Common myeloid progenitor, CD34-positive (primary cell): ENCODE results near the gene MYOZ1.

Experiments used
- CTCF ChIA-PET: fragments of 350-600 bp; sonication (Branson Sonifier 250); formaldehyde crosslinking; loops from one replicate; lab custom pipeline; 2021; ENCODE audit warnings: antibody characterized with exemption; lab: Charles Lee
- POLR2A ChIA-PET: fragments of 350-600 bp; sonication (Branson Sonifier 250); formaldehyde crosslinking; loops from one replicate; lab custom pipeline; 2021; ENCODE audit warnings: antibody characterized with exemption; lab: Charles Lee
- DNase-seq, 3 donors: peaks; one replicate each; pipeline versions ENCODE4 v3.0.0 to v3.0.0-alpha.2; 2013
- H3K27ac ChIP-seq, 2 experiments: 1 replicate in 1 of 2; 2 replicates in 1 of 2; pipeline ENCODE4 v1.7.0; 2013; ENCODE audit warnings: inconsistent platforms in 2 of 2, low read length in 2 of 2, mild to moderate bottlenecking in 2 of 2, low read depth in 1 of 2, moderate library complexity in 1 of 2; ENCODE audit not compliant: severe bottlenecking in 2 of 2, insufficient read depth in 1 of 2, poor library complexity in 1 of 2
- H3K27me3 ChIP-seq, 5 experiments: replicated peaks in 2 of 5; 1 replicate in 3 of 5; 2 replicates in 2 of 5; pipeline versions ENCODE4 v1.6.1 to v1.7.0; 2013; ENCODE audit warnings: low read length in 4 of 5, mild to moderate bottlenecking in 2 of 5, moderate library complexity in 2 of 5, inconsistent platforms in 1 of 5; ENCODE audit not compliant: insufficient read depth in 5 of 5, control insufficient read depth in 4 of 5
- H3K36me3 ChIP-seq, 4 experiments: 1 replicate in 2 of 4; 2 replicates in 2 of 4; pipeline versions ENCODE4 v1.6.1 to v1.7.0; 2013; ENCODE audit warnings: low read length in 3 of 4, control low read depth in 1 of 4, mild to moderate bottlenecking in 1 of 4; ENCODE audit not compliant: control insufficient read depth in 4 of 4, insufficient read depth in 4 of 4
- H3K4me1 ChIP-seq, 4 experiments: 1 replicate in 3 of 4; 2 replicates in 1 of 4; pipeline versions ENCODE4 v1.6.1 to v1.7.1; 2013; ENCODE audit warnings: low read length in 3 of 4, mild to moderate bottlenecking in 3 of 4, control low read depth in 1 of 4, inconsistent platforms in 1 of 4, moderate library complexity in 1 of 4; ENCODE audit not compliant: control insufficient read depth in 4 of 4, insufficient read depth in 4 of 4; ENCODE audit errors: control extremely low read depth in 1 of 4
- H3K4me3 ChIP-seq, 7 experiments: 1 replicate in 4 of 7; 2 replicates in 3 of 7; pipeline versions ENCODE4 v1.5.1 to v1.7.0; 2013; ENCODE audit warnings: mild to moderate bottlenecking in 7 of 7, low read length in 6 of 7, moderate library complexity in 6 of 7, inconsistent platforms in 2 of 7, low read depth in 2 of 7, control low read depth in 1 of 7; ENCODE audit not compliant: insufficient read depth in 4 of 7, control insufficient read depth in 1 of 7; ENCODE audit errors: extremely low read depth in 1 of 7
- H3K9me3 ChIP-seq, 5 experiments: 1 replicate in 4 of 5; 2 replicates in 1 of 5; pipeline versions ENCODE4 v1.6.1 to v1.7.1; 2013; ENCODE audit warnings: low read length in 4 of 5, mild to moderate bottlenecking in 2 of 5, inconsistent platforms in 1 of 5, low read depth in 1 of 5, moderate library complexity in 1 of 5; ENCODE audit not compliant: control insufficient read depth in 4 of 5, insufficient read depth in 2 of 5; ENCODE audit errors: control extremely low read depth in 1 of 5
- WGBS: methylation state at CpG from one replicate; pipeline ENCODE4 v1.1.5; 2013; ENCODE audit not compliant: insufficient coverage; 5-methylcytosine and 5-hydroxymethylcytosine counted together

The MYOZ1 gene

DNA sequence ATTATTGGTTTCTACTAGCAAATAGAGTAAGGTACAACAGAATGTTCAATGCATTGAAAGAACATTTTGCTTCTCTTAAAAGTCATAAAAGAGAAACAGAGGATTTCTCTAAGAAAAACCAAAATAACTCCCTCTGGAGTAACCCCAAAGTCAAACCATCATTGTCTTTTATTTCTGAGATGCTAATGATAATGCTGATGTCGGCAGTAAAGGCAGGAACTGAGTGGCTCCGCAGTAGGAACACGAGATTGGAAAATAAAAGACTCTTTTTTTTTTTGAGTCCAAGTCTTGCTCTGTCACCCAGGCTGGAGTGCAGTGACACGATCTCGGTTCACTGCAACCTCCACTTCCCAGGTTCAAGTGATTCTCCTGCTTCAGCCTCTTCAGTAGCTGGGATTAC lies 47.5 kb downstream of the MYOZ1 start:
- no peak overlapping the region for H3K27ac ChIP-seq
- ChIA-PET POLR2A (no interaction called here), CTCF (interaction anchor here (0.6 kb wide), 1 partner anchor 50 kb away, joined by 3 read pairs; no protein-coding TSS in a partner anchor)
- no peak overlapping the region for H3K4me3 ChIP-seq
- no peaks in the 10 kb centered on the region for H3K36me3 ChIP-seq
- H3K4me1 ChIP-seq = peaks cover 6 to 38% (median 27%) of the 10 kb centered on the region in 4 experiments
- no peak for DNase-seq
- H3K27me3 ChIP-seq = no peaks in the 10 kb centered on the region
- no peaks in the 10 kb centered on the region for H3K9me3 ChIP-seq
- 100% methylated on average over 4 of the region's 5 CpGs for WGBS

DNA sequence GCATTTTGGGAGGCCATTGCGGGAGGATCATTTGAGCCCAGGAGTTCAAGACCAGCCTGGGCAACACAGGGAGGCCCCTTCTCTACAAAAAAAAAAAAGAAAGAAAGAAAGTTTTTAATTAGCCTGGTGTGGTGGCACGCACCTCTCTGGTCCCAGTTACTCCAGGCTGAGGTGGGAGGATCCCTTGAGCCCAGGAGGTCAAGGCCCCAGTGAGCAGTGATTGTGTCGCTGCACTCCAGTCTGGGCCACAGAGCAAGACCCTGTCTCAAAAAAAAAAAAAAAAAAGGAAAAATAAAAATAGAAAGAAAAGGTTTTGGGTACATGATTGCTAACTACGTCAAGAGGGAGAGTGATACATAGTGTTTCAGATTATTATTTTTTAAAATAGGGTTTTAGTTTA lies 48.2 kb downstream of the MYOZ1 start:
- H3K4me3 ChIP-seq = no peak overlapping the region
- peaks cover 6 to 39% (median 29%) of the 10 kb centered on the region in 4 experiments for H3K4me1 ChIP-seq
- no peak overlapping the region for H3K27ac ChIP-seq
- no peaks in the 10 kb centered on the region for H3K36me3 ChIP-seq
- WGBS = 100% methylated on average over 1 of the region's 4 CpGs
- no peak for DNase-seq
- no peaks in the 10 kb centered on the region for H3K9me3 ChIP-seq
- CTCF ChIA-PET = no interaction called here
- POLR2A ChIA-PET = no interaction called here
- no peaks in the 10 kb centered on the region for H3K27me3 ChIP-seq

DNA sequence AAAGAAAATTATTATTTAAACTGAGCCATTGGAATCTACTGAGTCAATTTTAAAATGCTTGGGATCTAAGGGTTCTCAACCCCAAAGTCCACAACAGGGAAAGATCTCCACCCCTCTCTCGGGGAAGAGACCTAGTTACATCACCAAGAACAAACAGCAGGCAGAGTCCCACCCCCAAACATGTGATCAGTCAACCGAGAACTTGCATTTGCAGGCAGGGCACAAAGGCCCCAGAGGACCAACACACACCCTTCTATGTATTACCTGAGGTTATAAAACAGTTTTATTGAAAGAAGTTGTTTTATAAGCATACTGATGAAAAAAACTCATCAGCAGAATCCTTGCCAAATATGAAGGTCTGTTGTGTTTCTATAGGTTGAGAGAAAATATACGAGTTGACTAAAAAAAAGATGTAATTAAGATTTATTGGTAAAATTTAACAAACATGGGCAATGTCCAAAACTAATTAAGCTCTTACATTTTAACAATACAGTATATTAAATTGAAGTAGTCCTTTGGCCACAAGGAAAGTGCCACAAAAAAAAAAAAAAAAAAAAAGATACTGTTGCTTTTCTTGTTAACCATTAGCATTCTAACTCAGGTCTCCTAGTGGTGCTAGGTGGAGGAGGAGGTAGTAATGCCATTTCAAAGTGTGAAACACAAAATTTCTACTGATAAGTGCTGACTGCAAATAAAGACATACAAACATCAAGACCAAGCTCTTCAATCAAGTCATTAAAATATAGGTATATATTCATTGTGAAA lies 49.2 kb downstream of the MYOZ1 start:
- peak in 2 of 3 donors; percentile 35 to 53 for DNase-seq
- POLR2A ChIA-PET = interaction anchor here (0.5 to 0.6 kb wide), 2 partner anchors 8 to 1372 kb away, joined by 3 to 4 read pairs; no protein-coding TSS in a partner anchor
- Histone ChIP-seq H3K4me3 (peak overlapping the region in 3 of 7 experiments; percentile 51 to 70 (median 58)), H3K9me3 (no peaks in the 10 kb centered on the region), H3K27ac (peak overlapping the region; percentile 11 to 76), H3K36me3 (no peaks in the 10 kb centered on the region), H3K27me3 (no peaks in the 10 kb centered on the region), H3K4me1 (peaks cover 6 to 45% (median 29%) of the 10 kb centered on the region in 4 experiments)
- CTCF ChIA-PET = interaction anchor here (1.0 kb wide), 1 partner anchor 10 kb away, joined by 3 read pairs; no protein-coding TSS in a partner anchor
- no CpG with 5 or more reads among the region's 3 CpGs for WGBS

DNA sequence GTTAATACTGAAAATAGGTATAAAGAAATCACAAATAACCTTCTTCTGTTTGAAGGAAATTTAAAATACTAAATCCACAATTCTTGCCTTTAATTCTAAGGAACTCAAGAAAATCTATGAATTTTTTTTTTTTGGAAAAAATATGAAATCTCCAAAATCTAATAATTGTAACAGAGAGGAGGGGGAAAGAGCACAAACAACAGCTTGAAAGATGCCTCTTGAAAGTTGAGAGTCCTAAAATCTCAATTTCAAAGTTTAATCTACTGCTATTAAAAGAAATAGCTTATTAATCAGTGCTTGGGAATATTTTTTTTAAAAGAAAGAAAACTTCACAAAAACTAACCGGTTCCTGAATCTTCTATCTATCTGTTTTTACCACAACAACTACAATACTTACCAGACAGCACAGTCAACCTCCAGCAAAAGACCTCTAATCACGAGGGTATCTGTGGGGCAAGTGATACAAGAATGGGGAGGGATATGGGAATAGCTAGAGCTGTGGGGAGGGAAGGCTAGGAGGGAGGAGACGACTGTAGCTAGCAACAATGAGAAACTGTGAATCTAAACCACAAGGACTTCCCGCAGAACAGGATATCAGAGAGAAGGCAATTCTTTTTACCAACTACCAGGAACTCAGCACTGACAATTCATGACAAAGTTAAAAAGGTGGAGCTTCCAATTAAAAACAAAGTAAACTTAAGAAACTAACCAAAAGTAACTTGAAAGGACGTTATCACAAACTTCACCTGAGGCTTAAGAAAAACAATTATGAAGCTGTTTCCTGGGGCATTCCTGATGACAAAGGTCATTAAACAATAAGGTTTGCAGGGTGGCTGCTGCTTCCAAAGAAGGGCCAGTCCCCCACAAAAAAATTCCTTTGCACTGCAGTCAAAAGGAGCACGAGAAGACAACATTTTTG lies 50.1 kb downstream of the MYOZ1 start, which contains the start of gene USP54:
Gene USP54, minus strand, starts transcription at position 462 of the 919 bp plus-strand sequence. CDS start 15,684 bp downstream, outside the sequence.
- H3K4me3 ChIP-seq = peak within 1 kb of the TSS in 6 of 7 experiments; percentile 0 to 70 (median 44)
- DNase-seq = peak; percentile 30 to 68 (median 54)
- POLR2A ChIA-PET = interaction anchor here (1.1 kb wide), 1 partner anchor 10 kb away, joined by 3 read pairs; no protein-coding TSS in a partner anchor

DNA sequence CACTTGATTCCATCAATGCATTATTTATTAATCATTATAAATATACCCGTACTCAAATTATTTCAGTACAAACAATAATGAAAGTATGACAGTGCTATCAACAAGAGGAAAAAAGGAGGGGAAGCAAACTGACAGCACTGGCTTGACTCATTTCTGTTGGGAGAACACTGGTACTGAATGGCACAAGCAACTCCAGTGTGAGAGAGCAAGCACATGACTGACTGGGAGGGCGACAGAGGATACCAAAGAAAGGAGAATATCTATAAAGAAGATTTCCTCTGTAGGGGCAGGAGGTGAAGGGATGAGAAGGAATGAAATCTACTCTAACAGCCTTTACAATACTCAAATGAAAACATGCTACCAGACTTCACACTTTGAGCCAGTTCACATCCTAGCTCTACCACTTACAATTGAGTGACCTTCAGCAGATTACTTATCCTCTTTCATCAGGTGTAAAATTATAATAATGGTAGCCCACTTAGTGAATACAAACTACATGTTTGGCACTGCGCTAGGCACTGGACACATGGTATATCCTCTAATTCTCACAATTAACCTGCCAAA lies 51.6 kb downstream of the MYOZ1 start:
- Histone ChIP-seq H3K36me3 (no peaks in the 10 kb centered on the region), H3K9me3 (no peaks in the 10 kb centered on the region), H3K27me3 (no peaks in the 10 kb centered on the region), H3K27ac (no peak overlapping the region), H3K4me1 (peaks cover 14 to 61% (median 38%) of the 10 kb centered on the region in 4 experiments), H3K4me3 (no peak overlapping the region)
- DNase-seq = peak in 2 of 3 donors; percentile 34 to 60
- no CpG with 5 or more reads among the region's 3 CpGs for WGBS
- CTCF ChIA-PET = interaction anchor here (0.7 to 1.5 kb wide), 4 partner anchors 12 to 57 kb away, joined by 3 to 6 read pairs (median 6); no protein-coding TSS in a partner anchor
- POLR2A ChIA-PET = no interaction called here

More for the DNA sequence above, 50.1 kb downstream of the MYOZ1 start, which contains the start of gene USP54:
- Histone ChIP-seq H3K27me3 (no peaks in the 10 kb centered on the region), H3K4me1 (peaks cover 11 to 54% (median 35%) of the 10 kb centered on the region in 4 experiments), H3K9me3 (no peaks in the 10 kb centered on the region), H3K27ac (peak within 1 kb of the TSS; percentile 11 to 76), H3K36me3 (no peaks in the 10 kb centered on the region)
- WGBS = 0% methylated on average over 2 of the region's 6 CpGs
- CTCF ChIA-PET = interaction anchor here (1.0 to 1.5 kb wide), 4 partner anchors 9 to 55 kb away, joined by 3 to 6 read pairs (median 4); no protein-coding TSS in a partner anchor

DNA sequence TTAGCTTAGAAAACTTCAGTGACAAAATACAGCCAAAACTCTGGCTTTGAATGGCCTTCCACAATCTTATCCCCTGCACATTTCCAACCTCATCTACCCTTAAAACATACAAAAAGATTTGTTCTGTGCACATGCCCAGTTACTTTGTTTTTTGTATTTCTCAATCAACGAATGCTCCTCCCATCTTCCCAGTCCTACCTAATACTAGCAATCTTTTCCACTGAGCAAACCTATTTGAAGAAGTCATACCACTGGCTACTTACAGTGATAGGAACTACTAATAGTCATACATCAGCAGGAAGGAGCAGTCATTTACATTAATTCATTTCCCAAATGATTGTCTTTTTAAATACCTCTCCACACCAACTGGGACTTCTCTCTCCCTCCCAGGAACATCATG lies 52.6 kb downstream of the MYOZ1 start:
- Histone ChIP-seq H3K4me3 (no peak overlapping the region), H3K36me3 (no peaks in the 10 kb centered on the region), H3K9me3 (no peaks in the 10 kb centered on the region), H3K27ac (no peak overlapping the region), H3K27me3 (no peaks in the 10 kb centered on the region), H3K4me1 (peaks cover 14 to 63% (median 38%) of the 10 kb centered on the region in 4 experiments)
- 100% methylated on average over 1 of the region's 1 CpG for WGBS
- ChIA-PET POLR2A (no interaction called here), CTCF (interaction anchor here (0.8 kb wide), 1 partner anchor 8 kb away, joined by 3 read pairs; no protein-coding TSS in a partner anchor)
- DNase-seq = no peak
